ENCODE data around the gene SLC6A2. TPM values are rescaled to one million over a fixed set of nuclear protein-coding genes. Genes with fewer than 3 reads are reported as not detected.

The SLC6A2 gene
- total and polyA plus RNA-seq, 12 donors: 0.17 TPM; not detected in 11

DNA sequence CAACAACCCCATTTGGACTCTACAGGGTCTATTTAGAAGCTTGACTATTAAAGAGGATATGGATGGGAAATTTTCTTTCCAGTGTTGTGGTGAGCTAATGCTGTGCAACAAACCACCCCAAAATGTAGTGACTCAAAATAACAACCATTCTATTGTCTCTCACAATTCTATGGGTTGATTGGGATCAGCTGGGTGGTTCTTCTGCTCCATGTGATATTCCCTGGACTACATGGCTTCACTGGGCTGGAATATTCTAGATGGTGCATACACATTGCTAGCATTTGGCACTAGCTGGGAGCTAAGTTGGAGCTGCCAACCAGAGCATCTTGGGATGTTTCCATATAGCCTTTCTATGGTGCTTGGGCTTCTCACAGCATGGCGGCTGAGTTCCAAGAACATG is 30.2 kb downstream of the SLC6A2 start:
- intact Hi-C loops (cut with DNase I): no loop called here
- TF ChIP-seq CTCF (IDR thresholded peaks at IDR 0.05): no peak
- no peak for DNase-seq
- Histone ChIP-seq H3K27me3 (peaks cover 0 to 13% (median 0%) of the 10 kb centered on the region in 7 donors), H3K36me3 (no peaks in the 10 kb centered on the region), H3K4me3 (no peak overlapping the region), H3K9me3 (peaks cover 0 to 12% (median 0%) of the 10 kb centered on the region in 11 donors), H3K27ac (no peak overlapping the region), H3K4me1 (no peaks in the 10 kb centered on the region)
- ATAC-seq: no peak
- 94 to 100% methylated on average over 1 of the region's 1 CpG for WGBS, 2 donors

DNA sequence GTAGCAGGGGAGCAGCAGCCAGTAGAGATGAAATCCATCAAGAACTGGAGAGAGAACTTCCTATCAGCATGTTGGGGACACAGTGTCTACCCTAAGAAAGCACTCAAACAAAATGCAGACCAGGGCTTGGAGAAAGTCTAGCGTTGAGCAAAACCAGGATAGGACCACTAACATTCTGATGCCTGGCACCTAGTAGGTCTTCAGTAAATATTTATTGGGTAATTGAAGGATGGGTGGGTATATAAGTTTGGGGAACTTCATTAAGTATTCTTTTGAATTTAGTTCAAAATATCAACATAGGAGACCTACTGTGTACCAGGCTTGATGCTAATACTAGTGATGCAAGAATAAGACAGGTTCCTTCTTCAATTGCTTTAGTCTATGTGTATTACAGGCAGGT is 30.9 kb downstream of the SLC6A2 start:
- Histone ChIP-seq H3K4me3 (no peak overlapping the region), H3K4me1 (no peaks in the 10 kb centered on the region), H3K27me3 (peaks cover 0 to 13% (median 0%) of the 10 kb centered on the region in 7 donors), H3K36me3 (no peaks in the 10 kb centered on the region), H3K9me3 (peaks cover 0 to 12% (median 0%) of the 10 kb centered on the region in 11 donors), H3K27ac (no peak overlapping the region)
- no peak for TF ChIP-seq CTCF (IDR thresholded peaks at IDR 0.05)
- DNase-seq (no peak), ATAC-seq (no peak)
- WGBS, 2 donors: 81% methylated on average over 1 of the region's 1 CpG
- intact Hi-C loops (cut with DNase I): no loop called here

DNA sequence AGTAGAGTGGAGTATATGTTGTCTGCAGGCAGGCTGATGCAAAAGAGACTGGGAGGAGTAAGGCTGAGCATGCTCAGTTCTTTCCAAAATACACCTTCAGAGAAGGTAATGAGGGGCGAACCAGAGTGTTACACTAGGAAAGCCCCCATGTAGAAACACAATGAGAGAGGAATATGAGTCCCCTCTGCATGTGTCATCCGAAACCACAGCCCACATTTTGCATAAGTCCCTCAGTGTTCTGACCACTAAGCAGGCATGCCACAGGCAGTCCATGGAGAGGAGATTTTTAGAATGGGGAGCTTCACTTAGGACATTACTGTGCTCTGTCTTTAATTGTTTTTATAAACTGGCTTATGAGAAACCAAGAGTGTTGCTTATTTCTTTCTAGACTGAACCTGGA is 32.0 kb downstream of the SLC6A2 start:
- Histone ChIP-seq H3K9me3 (peaks cover 0 to 12% (median 0%) of the 10 kb centered on the region in 11 donors), H3K36me3 (no peaks in the 10 kb centered on the region), H3K4me1 (no peaks in the 10 kb centered on the region), H3K27ac (no peak overlapping the region), H3K27me3 (peaks cover 0 to 13% (median 0%) of the 10 kb centered on the region in 7 donors), H3K4me3 (no peak overlapping the region)
- ATAC-seq (no peak), DNase-seq (no peak)
- WGBS, 2 donors: 56 to 71% methylated on average over 2 of the region's 2 CpGs
- no peak for TF ChIP-seq CTCF (IDR thresholded peaks at IDR 0.05)
- intact Hi-C loops (cut with DNase I): no loop called here

DNA sequence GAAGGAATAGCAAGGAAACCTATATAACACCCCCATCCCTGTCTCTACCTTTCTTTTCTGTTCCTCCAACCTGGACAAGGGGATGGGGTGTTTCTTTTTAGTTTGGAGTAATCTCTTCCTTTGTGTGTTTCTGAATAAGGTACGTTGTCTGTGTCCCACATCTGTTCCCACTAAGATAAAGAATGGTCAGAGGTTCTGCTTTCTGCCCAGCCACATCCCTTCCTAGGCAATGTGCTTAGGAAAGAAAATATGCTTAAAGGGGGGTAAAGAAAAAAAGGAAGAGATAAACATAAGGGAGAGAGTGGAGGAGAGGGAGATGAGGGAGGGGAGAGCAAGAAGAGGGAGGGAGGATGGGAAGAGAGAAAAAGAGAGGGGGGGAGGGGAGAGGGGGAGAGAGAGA is 35.1 kb downstream of the SLC6A2 start:
- Histone ChIP-seq H3K9me3 (peaks cover 0 to 7% (median 0%) of the 10 kb centered on the region in 11 donors), H3K27ac (no peak overlapping the region), H3K27me3 (peaks cover 0 to 13% (median 0%) of the 10 kb centered on the region in 7 donors), H3K4me1 (no peaks in the 10 kb centered on the region), H3K4me3 (no peak overlapping the region), H3K36me3 (no peaks in the 10 kb centered on the region)
- intact Hi-C loops (cut with DNase I): no loop called here
- no peak for TF ChIP-seq CTCF (IDR thresholded peaks at IDR 0.05)
- DNase-seq: no peak
- ATAC-seq: no peak
- 45 to 51% methylated on average over 1 of the region's 1 CpG for WGBS, 2 donors
